ENCODE results near the gene ELOVL5. TPM values are rescaled to one million over a fixed set of nuclear protein-coding genes. Genes with fewer than 3 reads are reported as not detected.
A peak's percentile ranks its signal among the peaks of the same experiment; 100 is the strongest.
"Not testable (repeated sequence)": the region's sequence is repeated elsewhere in the genome, so short reads cannot be mapped to it uniquely, and the experiment has no call there.

ELOVL5 gene
- polyA plus RNA-seq, 4 donors, result 68.6 to 79.9 (median 74.4) TPM

DNA sequence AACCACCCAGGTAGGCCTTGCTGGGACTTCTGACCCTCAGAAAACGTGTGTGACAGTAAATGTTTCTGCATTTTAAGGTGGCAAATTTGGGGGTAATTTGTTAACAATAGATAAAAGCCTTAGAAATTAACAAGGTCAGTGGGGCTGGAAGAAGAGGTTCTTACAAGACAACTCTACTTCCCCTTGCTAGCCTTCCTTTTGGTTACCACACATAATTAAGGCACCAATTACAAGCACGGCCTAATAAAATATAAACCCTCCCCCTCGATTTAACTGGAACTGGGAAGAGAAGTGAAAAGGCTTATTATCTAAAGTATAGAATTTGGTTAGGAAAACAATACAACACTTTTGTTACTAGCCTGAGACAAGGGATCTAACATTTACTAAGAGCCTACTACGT lies 38.8 kb downstream of the ELOVL5 start:
- no peak for DNase-seq (ENCODE audit: low read depth in 4 of 4, low spot score in 2 of 4)

DNA sequence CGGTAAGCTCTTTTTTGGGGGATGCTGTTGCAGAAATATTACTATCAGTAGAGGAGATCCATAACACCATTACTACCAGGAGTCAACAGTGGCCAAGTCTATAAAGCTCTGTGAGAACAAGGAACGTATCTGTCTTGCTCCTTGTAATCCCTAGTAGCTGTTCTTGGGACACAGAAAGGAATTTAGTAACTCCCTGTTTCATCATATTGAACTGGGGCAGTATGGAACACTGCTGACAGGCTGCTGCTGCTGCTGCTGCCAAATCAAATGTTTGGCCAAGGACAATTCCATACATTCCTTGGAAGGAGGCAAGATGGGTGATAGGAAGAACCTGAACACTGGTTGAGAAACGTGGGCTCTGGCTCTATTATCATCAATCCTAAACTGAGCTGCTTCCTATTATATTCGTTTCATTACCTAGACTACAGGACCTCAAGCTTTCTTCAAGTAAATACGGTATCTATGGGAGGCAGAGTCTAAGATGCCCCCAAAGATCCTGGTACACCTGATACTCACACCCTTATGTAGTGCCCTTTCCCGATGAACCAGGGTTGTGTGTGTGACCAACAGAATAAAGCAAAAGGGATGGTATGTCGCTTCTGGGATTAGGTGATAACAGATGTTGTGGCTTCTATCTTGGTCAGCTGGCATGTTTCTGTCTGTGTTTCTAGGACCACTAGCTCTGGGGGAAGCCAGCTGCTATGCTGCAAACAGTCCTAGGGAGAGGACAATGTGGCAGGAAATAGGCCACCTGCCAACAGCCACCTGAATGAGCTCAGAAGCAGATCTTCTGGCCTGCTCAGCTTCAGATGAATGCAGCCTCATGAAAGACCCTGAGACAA lies 39.5 kb downstream of the ELOVL5 start:
- no peak for DNase-seq (ENCODE audit: low read depth in 4 of 4, low spot score in 2 of 4)

DNA sequence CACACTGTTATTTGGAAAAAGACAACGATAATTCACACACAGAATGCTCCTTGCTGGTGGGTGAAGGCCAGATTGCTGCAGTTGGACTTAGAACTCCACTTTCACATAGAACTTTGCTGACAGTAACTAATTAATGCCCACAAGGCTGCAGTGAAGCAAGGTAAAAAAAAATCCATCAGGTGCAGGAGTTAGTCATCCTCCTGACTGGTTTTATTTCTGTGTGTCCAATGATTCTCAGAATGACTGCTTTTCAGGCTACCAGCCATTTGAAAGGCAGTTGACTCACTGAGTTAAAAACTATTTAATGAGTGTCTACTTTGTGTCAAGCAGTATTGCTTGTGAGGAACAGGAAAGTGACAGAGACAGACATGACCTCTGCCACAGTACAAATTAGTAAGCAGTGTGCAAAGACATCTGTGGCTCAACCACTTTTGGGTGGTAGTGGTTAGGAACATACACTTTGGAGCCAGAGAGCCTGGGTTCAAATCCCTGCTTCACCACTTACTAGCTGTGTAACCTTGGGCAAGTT lies 41.9 kb downstream of the ELOVL5 start:
- DNase-seq (ENCODE audit: low read depth in 4 of 4, low spot score in 2 of 4), result no peak

- not testable (repeated sequence) for DNase-seq (ENCODE audit: low read depth in 4 of 4, low spot score in 2 of 4)
These were observed 42.5 kb downstream of the ELOVL5 start for GRCh38 chr6:53306217-53306616.

DNA sequence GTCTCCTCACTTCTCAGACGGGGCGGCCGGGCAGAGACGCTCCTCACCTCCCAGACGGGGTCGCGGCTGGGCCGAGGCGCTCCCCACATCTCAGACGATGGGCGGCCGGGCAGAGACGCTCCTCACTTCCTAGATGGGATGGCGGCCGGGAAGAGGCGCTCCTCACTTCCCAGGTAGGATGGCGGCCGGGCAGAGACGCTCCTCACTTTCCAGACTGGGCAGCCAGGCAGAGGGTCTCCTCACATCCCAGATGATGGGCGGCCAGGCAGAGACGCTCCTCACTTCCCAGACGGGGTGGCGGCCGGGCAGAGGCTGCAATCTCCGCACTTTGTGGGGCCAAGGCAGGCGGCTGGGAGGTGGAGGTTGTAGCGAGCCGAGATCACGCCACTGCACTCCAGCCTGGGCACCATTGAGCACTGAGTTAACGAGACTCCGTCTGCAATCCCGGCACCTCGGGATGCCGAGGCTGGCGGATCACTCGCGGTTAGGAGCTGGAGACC lies 43.2 kb downstream of the ELOVL5 start:
- DNase-seq (ENCODE audit: low read depth in 4 of 4, low spot score in 2 of 4), result not testable (repeated sequence)

DNA sequence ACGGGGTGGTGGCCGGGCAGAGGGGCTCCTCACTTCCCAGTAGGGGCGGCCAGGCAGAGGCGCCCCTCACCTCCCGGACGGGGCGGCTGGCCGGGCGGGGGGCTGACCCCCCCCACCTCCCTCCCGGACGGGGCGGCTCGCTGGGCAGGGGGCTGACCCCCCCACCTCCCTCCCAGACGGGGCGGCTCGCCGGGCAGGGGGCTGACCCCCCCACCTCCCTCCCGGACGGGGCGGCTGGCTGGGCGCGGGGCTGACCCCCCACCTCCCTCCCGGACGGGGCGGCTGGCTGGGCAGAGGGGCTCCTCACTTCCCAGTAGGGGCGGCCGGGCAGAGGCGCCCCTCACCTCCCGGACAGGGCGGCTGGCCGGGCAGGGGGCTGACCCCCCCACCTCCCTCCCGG lies 43.8 kb downstream of the ELOVL5 start:
- not testable (repeated sequence) for DNase-seq (ENCODE audit: low read depth in 4 of 4, low spot score in 2 of 4)

DNA sequence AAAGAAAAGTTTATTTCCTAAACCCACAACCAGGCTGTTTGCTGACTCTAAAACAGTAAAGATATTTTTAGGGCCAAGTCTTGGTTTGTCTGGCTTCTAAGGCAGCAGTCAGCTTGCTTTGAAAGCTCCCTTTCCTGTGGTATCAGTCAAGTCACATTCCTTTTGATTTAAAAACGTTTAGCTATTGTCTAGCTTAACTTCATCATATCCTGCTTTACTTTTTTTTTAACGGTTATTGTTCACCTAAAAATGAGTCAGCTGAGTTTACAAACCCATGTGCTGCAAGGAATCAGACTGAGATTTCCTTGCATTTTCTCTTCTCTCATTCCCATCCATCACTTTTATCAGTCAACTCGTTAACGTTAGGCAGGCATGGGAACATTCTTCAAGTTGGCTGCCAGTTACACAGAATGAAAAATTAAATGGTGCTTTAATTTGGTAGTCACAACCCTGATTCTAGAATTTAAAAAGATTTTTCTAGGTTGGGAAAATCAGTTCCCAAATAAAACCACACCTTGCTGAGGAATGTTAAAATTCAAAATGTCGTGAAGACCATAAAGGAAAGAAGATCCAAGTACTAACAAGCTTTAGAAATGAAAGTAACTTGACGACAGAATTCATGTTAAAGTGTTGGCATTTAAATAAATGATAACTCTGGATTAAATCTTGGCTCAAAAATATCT lies 45.9 kb downstream of the ELOVL5 start:
- no peak for DNase-seq (ENCODE audit: low read depth in 4 of 4, low spot score in 2 of 4)

DNA sequence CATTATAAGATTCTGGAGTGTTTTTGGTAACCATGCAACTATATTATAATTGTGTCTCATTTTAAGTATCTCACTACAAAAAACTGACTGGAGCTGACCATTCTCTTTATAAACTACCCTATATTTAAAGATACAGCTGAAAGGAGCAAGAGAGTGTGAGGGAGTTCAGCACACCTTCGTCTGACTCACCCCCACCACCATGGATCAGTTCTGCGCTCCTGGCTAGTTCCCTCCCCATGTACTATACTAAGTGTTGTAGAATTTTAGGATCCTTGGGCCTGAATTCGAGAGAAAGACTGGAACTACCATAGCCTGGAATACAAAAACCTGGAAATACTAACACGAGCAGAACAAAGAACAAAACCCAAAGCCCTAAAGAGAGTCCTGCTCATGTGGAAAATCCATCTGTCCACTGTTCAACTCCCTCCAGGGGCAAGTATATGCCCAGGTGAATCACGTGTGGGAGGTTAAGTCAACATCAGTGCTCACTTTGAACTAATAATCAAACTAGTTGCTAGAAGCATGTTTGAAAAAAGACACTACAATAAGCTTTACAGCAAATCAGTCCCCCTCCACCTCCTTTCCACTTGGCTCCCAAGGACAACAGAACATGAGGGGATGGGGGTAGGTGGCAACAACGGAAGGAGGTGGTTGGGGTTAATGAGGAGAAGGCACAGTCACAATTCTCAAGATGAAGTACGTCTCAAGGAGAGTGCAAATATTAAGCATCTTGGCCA lies 46.8 kb downstream of the ELOVL5 start:
- DNase-seq (ENCODE audit: low read depth in 4 of 4, low spot score in 2 of 4), result no peak

- no peak for DNase-seq (ENCODE audit: low read depth in 4 of 4, low spot score in 2 of 4)
These were observed 47.8 kb downstream of the ELOVL5 start for GRCh38 chr6:53300656-53301551.

- no peak for DNase-seq (ENCODE audit: low read depth in 4 of 4, low spot score in 2 of 4)
These were observed 49.3 kb downstream of the ELOVL5 start for GRCh38 chr6:53299331-53300005.

GRCh38 chr6:53297004-53297403 lies 51.7 kb downstream of the ELOVL5 start:
- DNase-seq (ENCODE audit: low read depth in 4 of 4, low spot score in 2 of 4), result no peak

DNA sequence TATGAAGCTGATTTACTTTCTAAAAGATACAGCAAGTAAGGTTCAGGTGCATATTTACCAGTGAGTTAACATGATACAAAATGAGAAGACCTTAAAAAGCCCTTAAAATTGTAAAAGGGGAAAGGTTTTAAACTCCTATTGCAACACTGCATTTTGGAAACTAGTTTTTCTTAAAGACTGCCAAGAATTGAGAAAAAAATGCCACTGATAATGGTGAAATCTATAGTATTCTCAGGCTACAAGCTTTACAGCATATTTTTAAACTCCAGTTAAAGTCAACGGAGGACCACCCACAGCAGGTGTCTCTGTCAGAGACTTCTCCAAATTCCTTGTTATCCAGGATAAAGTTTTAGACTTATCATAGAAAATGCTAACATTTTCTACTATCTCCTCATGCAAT lies 53.6 kb downstream of the ELOVL5 start:
- no peak for DNase-seq (ENCODE audit: low read depth in 4 of 4, low spot score in 2 of 4)

DNA sequence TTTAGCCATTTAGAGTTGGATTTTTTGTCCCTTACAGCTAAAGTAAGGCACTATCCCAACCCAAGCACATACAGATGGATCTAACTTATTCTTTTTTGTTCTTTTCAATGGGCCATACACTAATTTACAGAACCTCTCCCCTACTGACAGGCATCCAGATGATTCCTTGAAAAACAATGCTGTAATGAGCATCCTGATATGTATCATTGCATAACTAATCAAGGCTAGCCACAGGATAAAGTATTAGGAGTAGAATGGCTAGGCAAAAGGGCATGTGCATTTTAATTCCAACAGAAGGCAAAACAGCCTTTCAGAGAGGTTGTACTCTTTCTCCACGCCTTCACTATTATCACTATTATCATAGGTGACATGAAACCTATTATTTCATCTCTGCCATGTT lies 54.1 kb downstream of the ELOVL5 start:
- no peak for DNase-seq (ENCODE audit: low read depth in 4 of 4, low spot score in 2 of 4)

DNA sequence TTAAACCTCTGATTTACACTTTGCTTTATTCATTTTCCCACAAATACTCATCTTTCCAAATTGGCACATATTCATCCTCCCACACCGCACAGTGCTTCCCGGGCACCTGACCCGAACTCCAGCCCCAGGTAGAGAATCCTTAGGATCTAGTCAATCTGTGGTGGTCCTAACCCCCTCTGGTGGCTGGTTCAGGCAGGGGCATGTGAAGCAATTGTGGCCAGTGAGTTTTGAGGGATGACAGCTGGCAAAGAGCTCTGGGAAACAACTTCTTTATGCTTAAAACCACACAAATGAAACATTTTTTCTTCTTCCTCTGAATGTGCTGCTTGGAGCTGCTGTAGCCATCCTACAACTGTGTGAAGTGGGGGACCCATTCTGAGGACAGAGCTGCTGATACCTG lies 54.7 kb downstream of the ELOVL5 start:
- DNase-seq (ENCODE audit: low read depth in 4 of 4, low spot score in 2 of 4), result peak in 2 of 4 donors; percentile 9 to 29

DNA sequence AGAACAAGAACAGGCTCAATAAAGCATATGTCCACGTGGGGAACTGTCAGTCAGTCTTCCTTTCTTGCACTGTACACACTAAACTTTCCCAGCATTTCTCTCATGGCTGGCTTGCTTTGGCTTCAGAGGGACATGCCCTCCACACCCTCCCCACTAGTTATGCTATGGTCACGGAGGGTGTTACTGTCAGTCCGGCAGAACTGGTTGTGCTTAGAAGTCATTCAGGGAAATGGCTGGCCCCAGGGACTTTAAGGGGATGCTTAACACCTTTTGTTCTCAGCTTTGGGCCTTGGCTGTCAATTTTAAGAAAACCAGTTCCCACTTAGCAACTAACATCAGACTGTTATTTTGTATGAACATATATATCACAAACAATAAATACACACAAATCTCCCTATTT lies 55.1 kb downstream of the ELOVL5 start:
- DNase-seq (ENCODE audit: low read depth in 4 of 4, low spot score in 2 of 4), result no peak

DNA sequence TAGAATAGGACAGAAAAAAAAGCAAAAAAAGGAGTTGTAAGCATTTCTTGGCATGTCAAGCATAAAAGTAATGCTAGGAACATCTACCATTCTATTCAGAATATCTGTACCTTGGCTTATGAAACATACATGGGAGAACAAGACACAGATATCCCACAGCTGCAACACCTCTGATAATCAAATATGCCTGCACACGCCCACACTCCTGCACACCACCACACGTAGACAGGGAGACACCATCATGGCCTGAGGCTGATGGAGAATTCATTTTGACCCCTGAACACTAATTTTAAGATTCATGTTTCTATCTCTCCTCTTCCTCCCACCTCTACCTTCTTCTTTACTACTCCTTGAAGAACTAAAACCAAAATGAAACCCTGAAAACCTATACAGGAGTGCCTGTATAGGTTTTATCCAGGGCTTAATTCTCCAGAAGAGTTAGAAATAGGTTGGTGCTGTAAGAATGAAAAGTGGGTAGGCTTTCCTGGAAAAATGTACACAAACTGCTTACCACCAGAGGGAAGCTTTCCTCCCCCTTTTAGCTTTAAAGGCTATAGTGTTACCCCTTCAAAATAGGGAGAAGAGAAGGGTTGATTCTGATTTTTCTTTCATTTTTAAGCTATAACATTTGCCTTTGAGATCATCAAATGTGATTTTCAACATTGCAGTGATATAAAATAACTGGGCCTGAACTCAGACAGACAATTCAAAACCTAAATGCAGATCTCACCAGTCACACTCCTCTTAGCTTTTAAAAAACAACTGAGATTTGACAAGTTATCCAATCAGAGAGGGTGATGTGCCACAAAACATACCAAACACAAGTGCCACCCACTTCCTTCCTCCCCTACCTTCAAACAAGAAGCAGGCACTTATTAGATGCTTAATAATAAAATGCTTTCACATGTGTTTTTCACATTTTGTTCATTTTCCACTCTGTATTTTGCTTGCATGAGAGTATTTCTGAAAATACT lies 57.9 kb downstream of the ELOVL5 start:
- DNase-seq (ENCODE audit: low read depth in 4 of 4, low spot score in 2 of 4), result no peak

- no peak for DNase-seq (ENCODE audit: low read depth in 4 of 4, low spot score in 2 of 4)
These were observed 61.2 kb downstream of the ELOVL5 start for GRCh38 chr6:53287336-53288225.
